ENCODE measurements around the gene TMEM245. TPM values are rescaled to one million over a fixed set of nuclear protein-coding genes. Genes with fewer than 3 reads are reported as not detected.
"Not testable (repeated sequence)": the region's sequence is repeated elsewhere in the genome, so short reads cannot be mapped to it uniquely, and the experiment has no call there.

TMEM245 gene
- total RNA-seq, 1 experiment from 2014 or later: 26.6 TPM

GRCh38 chr9:109083141-109083540 lies 36.6 kb downstream of the TMEM245 start:
- in situ Hi-C loops (cut with HindIII; ENCODE audit: low sequenced_read_pairs): no loop called here

GRCh38 chr9:109082091-109082620 lies 37.6 kb downstream of the TMEM245 start:
- no peak for DNase-seq (ENCODE audit: low spot score)
- in situ Hi-C loops (cut with HindIII; ENCODE audit: low sequenced_read_pairs): no loop called here

More at GRCh38 chr9:109083141-109083540, 36.6 kb downstream of the TMEM245 start:
- DNase-seq (ENCODE audit: low spot score): no peak

GRCh38 chr9:109074236-109074889 lies 45.4 kb downstream of the TMEM245 start:
- no peak for DNase-seq (ENCODE audit: low spot score)
- in situ Hi-C loops (cut with HindIII; ENCODE audit: low sequenced_read_pairs): no loop called here

- in situ Hi-C loops (cut with HindIII; ENCODE audit: low sequenced_read_pairs): no loop called here
- DNase-seq (ENCODE audit: low spot score): no peak
These were observed 46.8 kb downstream of the TMEM245 start for GRCh38 chr9:109072821-109073435.

- no peak for DNase-seq (ENCODE audit: low spot score)
- in situ Hi-C loops (cut with HindIII; ENCODE audit: low sequenced_read_pairs): no loop called here
These were observed 47.5 kb downstream of the TMEM245 start for GRCh38 chr9:109072133-109072692.

GRCh38 chr9:109068764-109069163 lies 51.0 kb downstream of the TMEM245 start:
- in situ Hi-C loops (cut with HindIII; ENCODE audit: low sequenced_read_pairs): no loop called here
- DNase-seq (ENCODE audit: low spot score): no peak

- in situ Hi-C loops (cut with HindIII; ENCODE audit: low sequenced_read_pairs): no loop called here
- no peak for DNase-seq (ENCODE audit: low spot score)
These were observed 54.6 kb downstream of the TMEM245 start for GRCh38 chr9:109064963-109065702.

- in situ Hi-C loops (cut with HindIII; ENCODE audit: low sequenced_read_pairs): no loop called here
- no peak for DNase-seq (ENCODE audit: low spot score)
These were observed 56.0 kb downstream of the TMEM245 start for GRCh38 chr9:109063760-109064159.

- no peak for DNase-seq (ENCODE audit: low spot score)
- in situ Hi-C loops (cut with HindIII; ENCODE audit: low sequenced_read_pairs): no loop called here
These were observed 57.2 kb downstream of the TMEM245 start for GRCh38 chr9:109062543-109062942.

- in situ Hi-C loops (cut with HindIII; ENCODE audit: low sequenced_read_pairs): no loop called here
- no peak for DNase-seq (ENCODE audit: low spot score)
These were observed 59.6 kb downstream of the TMEM245 start for GRCh38 chr9:109060191-109060590.

- DNase-seq (ENCODE audit: low spot score); in situ Hi-C loops (cut with HindIII; ENCODE audit: low sequenced_read_pairs): not testable (repeated sequence)
These were observed 66.6 kb downstream of the TMEM245 start for GRCh38 chr9:109053121-109053520.

- in situ Hi-C loops (cut with HindIII; ENCODE audit: low sequenced_read_pairs): no loop called here
These were observed 67.3 kb downstream of the TMEM245 start for GRCh38 chr9:109052416-109052815.

GRCh38 chr9:109051733-109052132 lies 68.0 kb downstream of the TMEM245 start:
- in situ Hi-C loops (cut with HindIII; ENCODE audit: low sequenced_read_pairs): no loop called here
- no peak for DNase-seq (ENCODE audit: low spot score)

More at GRCh38 chr9:109052416-109052815, 67.3 kb downstream of the TMEM245 start:
- DNase-seq (ENCODE audit: low spot score): no peak

- DNase-seq (ENCODE audit: low spot score): no peak
- in situ Hi-C loops (cut with HindIII; ENCODE audit: low sequenced_read_pairs): no loop called here
These were observed 69.3 kb downstream of the TMEM245 start for GRCh38 chr9:109050444-109050843.

GRCh38 chr9:109048822-109049221 lies 70.9 kb downstream of the TMEM245 start:
- in situ Hi-C loops (cut with HindIII; ENCODE audit: low sequenced_read_pairs): no loop called here
- DNase-seq (ENCODE audit: low spot score): no peak

- in situ Hi-C loops (cut with HindIII; ENCODE audit: low sequenced_read_pairs): no loop called here
- DNase-seq (ENCODE audit: low spot score): no peak
These were observed 72.5 kb downstream of the TMEM245 start for GRCh38 chr9:109047259-109047658.

- in situ Hi-C loops (cut with HindIII; ENCODE audit: low sequenced_read_pairs): no loop called here
These were observed 73.4 kb downstream of the TMEM245 start for GRCh38 chr9:109046346-109046745.

GRCh38 chr9:109043578-109043977 lies 76.2 kb downstream of the TMEM245 start:
- DNase-seq (ENCODE audit: low spot score): no peak
- in situ Hi-C loops (cut with HindIII; ENCODE audit: low sequenced_read_pairs): no loop called here

More at GRCh38 chr9:109046346-109046745, 73.4 kb downstream of the TMEM245 start:
- DNase-seq (ENCODE audit: low spot score): no peak

GRCh38 chr9:109040571-109040970 lies 79.2 kb downstream of the TMEM245 start:
- no peak for DNase-seq (ENCODE audit: low spot score)
- in situ Hi-C loops (cut with HindIII; ENCODE audit: low sequenced_read_pairs): no loop called here

- in situ Hi-C loops (cut with HindIII; ENCODE audit: low sequenced_read_pairs): no loop called here
- no peak for DNase-seq (ENCODE audit: low spot score)
These were observed 80.2 kb downstream of the TMEM245 start for GRCh38 chr9:109039539-109039938.

Data from G401 (cell line).